ENCODE results near the gene KCNIP1.

The KCNIP1 gene

DNA sequence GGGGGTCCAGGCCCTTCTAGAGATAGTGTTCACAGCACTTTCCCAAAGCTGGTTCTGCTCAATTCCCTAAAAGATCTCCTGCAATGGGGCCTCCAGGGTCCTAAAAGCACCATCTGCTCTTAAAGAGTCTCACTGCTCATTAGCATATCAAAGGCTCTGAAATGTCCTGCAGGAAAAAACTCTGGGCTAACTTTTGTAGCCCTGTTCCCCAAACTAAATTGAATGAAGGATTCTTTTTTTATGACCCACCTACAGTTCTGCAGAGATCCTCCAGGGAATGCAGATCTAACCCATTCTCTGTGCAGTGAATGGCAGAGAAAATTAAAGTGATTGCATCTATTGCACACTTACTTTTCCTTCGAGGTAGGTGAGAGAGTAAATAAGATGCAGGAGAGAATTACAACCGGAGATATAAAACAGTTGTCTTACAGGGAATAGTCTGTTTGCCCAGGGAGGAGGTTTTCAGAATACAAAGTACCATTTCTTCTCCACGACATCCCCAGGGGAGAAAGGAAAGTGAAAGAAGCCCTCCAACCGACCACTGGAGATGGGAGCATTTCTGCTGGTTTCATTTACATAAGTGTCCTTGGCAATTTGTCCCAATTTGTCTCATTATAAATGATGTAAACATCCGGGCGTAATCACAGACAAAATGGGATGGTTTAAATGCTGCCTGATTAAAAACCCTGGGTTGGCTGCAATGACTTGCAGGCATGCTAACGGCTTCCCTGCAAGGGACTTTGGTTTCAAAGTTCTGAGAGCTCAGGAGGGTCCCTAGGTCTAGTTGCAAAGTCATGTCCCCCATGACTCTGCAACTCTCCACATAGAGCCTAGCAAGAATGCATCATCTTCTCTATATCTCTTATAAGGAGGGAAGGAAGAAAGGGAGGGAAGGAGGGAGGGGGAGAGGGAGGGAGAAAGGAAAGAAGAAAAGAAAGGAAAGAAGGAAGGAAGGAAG lies 114.0 kb downstream of the KCNIP1 start:
- Histone ChIP-seq H3K27me3 (ENCODE audit: insufficient read depth, poor library complexity, severe bottlenecking) (no peaks in the 10 kb centered on the region), H3K27ac (replicated peaks) (no peak overlapping the region), H3K4me3 (replicated peaks; ENCODE audit: insufficient read depth, low read length) (no peak overlapping the region)
- TF ChIP-seq, protein P1, sequence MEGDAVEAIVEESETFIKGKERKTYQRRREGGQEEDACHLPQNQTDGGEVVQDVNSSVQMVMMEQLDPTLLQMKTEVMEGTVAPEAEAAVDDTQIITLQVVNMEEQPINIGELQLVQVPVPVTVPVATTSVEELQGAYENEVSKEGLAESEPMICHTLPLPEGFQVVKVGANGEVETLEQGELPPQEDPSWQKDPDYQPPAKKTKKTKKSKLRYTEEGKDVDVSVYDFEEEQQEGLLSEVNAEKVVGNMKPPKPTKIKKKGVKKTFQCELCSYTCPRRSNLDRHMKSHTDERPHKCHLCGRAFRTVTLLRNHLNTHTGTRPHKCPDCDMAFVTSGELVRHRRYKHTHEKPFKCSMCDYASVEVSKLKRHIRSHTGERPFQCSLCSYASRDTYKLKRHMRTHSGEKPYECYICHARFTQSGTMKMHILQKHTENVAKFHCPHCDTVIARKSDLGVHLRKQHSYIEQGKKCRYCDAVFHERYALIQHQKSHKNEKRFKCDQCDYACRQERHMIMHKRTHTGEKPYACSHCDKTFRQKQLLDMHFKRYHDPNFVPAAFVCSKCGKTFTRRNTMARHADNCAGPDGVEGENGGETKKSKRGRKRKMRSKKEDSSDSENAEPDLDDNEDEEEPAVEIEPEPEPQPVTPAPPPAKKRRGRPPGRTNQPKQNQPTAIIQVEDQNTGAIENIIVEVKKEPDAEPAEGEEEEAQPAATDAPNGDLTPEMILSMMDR (IDR thresholded peaks at IDR 0.05; ENCODE audit: insufficient read depth, low read length), result no peak
- TF ChIP-seq, protein P2, sequence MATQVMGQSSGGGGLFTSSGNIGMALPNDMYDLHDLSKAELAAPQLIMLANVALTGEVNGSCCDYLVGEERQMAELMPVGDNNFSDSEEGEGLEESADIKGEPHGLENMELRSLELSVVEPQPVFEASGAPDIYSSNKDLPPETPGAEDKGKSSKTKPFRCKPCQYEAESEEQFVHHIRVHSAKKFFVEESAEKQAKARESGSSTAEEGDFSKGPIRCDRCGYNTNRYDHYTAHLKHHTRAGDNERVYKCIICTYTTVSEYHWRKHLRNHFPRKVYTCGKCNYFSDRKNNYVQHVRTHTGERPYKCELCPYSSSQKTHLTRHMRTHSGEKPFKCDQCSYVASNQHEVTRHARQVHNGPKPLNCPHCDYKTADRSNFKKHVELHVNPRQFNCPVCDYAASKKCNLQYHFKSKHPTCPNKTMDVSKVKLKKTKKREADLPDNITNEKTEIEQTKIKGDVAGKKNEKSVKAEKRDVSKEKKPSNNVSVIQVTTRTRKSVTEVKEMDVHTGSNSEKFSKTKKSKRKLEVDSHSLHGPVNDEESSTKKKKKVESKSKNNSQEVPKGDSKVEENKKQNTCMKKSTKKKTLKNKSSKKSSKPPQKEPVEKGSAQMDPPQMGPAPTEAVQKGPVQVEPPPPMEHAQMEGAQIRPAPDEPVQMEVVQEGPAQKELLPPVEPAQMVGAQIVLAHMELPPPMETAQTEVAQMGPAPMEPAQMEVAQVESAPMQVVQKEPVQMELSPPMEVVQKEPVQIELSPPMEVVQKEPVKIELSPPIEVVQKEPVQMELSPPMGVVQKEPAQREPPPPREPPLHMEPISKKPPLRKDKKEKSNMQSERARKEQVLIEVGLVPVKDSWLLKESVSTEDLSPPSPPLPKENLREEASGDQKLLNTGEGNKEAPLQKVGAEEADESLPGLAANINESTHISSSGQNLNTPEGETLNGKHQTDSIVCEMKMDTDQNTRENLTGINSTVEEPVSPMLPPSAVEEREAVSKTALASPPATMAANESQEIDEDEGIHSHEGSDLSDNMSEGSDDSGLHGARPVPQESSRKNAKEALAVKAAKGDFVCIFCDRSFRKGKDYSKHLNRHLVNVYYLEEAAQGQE (IDR thresholded peaks at IDR 0.05; ENCODE audit: insufficient replicate concordance, low read depth), result no peak
- no peak for TF ChIP-seq GABPA (IDR thresholded peaks at IDR 0.05; ENCODE audit: low read depth)
- TF ChIP-seq POLR2AphosphoS5 (IDR thresholded peaks at IDR 0.05; ENCODE audit: low read depth), result no peak
- TF ChIP-seq SPI1 (IDR thresholded peaks at IDR 0.05; ENCODE audit: borderline replicate concordance, low read depth), result no peak
- no peak for DNase-seq (ENCODE audit: low read depth in 1 of 2, low spot score in 1 of 2)

DNA sequence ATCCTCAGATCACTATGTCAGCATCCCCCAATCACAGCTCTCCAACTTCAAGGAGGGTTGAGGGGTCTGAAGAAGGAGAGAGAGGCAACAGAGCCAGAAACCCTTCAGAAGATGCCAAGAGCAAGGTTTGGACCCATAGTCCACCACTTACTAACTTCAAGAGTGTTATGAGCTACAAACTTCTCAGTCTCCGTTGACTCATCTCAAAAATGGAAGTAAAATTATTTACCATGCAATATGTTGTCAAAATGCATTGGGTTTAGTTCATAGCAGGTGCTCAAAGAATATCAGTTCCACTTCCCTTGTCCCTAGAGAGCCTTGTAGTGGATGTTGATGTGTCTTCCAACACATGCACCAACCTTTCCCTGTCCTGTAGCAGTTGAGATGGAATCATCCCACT lies 116.0 kb downstream of the KCNIP1 start:
- Histone ChIP-seq H3K27ac (replicated peaks) (no peak overlapping the region), H3K4me3 (replicated peaks; ENCODE audit: insufficient read depth, low read length) (no peak overlapping the region), H3K27me3 (ENCODE audit: insufficient read depth, poor library complexity, severe bottlenecking) (no peaks in the 10 kb centered on the region)
- DNase-seq (ENCODE audit: low read depth in 1 of 2, low spot score in 1 of 2), result no peak
- TF ChIP-seq POLR2AphosphoS5 (IDR thresholded peaks at IDR 0.05; ENCODE audit: low read depth), result no peak
- TF ChIP-seq, protein P1 (IDR thresholded peaks at IDR 0.05; ENCODE audit: insufficient read depth, low read length), result no peak
- no peak for TF ChIP-seq GABPA (IDR thresholded peaks at IDR 0.05; ENCODE audit: low read depth)
- no peak for TF ChIP-seq SPI1 (IDR thresholded peaks at IDR 0.05; ENCODE audit: borderline replicate concordance, low read depth)
- TF ChIP-seq, protein P2 (IDR thresholded peaks at IDR 0.05; ENCODE audit: insufficient replicate concordance, low read depth), result no peak

DNA sequence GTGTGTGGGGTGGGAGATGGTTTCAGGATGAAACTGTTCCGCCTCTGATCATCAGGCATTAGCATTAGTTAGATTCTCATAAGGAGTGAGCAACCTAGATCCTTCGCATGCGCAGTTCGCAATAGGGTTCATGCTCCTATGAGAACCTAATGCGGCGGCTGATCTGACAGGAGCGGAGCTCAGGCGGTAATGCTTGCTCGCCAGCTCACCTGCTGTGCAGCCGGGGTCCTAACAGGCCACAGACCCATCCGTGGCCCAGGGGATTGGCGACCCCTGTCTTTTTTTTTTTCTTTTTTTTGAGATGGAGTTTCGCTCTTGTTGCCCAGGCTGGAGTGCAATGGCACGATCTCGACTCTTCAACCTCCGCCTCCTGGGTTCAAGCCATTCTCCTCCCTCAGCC lies 119.1 kb downstream of the KCNIP1 start:
- H3K27ac ChIP-seq (replicated peaks), result no peak overlapping the region
- H3K27me3 ChIP-seq (ENCODE audit: insufficient read depth, poor library complexity, severe bottlenecking), result no peaks in the 10 kb centered on the region
- no peak for DNase-seq (ENCODE audit: low read depth in 1 of 2, low spot score in 1 of 2)
- TF ChIP-seq POLR2AphosphoS5 (IDR thresholded peaks at IDR 0.05; ENCODE audit: low read depth), result no peak
- TF ChIP-seq, protein P1 (IDR thresholded peaks at IDR 0.05; ENCODE audit: insufficient read depth, low read length), result no peak
- TF ChIP-seq, protein P2 (IDR thresholded peaks at IDR 0.05; ENCODE audit: insufficient replicate concordance, low read depth), result no peak
- H3K4me3 ChIP-seq (replicated peaks; ENCODE audit: insufficient read depth, low read length), result no peak overlapping the region

Measured in HL-60 (cell line).